Stimulated activated CD4-positive, alpha-beta T cell treated with anti-CD3 and anti-CD28 coated beads, Interleukin-12 subunit alpha, Interleukin-12 subunit beta, amount 100 ng/mL, for 24 hours (primary cell): ENCODE data around the gene MAGI2.

Experiments
- DNase-seq, 2 experiments: peaks; one replicate each; pipeline ENCODE4 v3.0.0-alpha.2; 2020; ENCODE audit warnings: low read depth in 2 of 2

Gene MAGI2

DNA sequence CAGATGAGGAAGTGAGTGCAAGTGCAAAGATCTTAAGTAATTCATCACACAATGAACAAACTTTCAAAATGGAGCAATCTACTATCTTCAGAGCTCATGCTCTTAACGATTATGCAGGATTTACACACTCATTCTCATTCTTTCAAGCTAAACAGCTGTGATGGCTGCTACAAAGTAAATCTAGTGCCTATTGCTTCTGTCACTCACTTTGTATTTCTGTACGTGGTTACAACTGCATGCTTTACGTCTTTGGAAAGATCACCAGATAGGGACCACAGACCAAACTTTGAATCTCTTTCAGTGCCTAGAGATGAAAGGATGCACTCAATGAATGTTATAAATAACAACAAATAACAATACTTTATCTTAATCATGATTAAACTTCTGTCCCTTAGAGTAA, 194.6 kb downstream of the MAGI2 start:
- DNase-seq: no peak

DNA sequence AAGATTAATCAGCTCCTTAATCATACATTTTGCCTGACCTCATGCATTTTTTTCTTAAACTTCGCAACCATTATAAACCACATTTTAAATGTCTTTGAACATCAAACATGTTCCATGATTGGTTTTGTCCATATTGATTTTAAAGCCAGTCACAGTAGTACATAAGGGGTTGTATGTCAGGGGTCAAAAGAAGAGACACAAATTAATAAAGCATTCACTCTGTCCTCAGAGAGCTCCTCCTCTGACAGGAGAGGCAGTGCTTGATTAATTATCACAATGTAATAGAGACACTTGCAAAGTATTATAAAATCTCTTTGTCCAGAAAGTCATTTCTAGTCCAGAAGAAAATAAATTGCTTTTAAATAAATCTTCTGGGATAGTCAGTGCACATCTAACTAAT, 195.5 kb downstream of the MAGI2 start:
- no peak for DNase-seq

DNA sequence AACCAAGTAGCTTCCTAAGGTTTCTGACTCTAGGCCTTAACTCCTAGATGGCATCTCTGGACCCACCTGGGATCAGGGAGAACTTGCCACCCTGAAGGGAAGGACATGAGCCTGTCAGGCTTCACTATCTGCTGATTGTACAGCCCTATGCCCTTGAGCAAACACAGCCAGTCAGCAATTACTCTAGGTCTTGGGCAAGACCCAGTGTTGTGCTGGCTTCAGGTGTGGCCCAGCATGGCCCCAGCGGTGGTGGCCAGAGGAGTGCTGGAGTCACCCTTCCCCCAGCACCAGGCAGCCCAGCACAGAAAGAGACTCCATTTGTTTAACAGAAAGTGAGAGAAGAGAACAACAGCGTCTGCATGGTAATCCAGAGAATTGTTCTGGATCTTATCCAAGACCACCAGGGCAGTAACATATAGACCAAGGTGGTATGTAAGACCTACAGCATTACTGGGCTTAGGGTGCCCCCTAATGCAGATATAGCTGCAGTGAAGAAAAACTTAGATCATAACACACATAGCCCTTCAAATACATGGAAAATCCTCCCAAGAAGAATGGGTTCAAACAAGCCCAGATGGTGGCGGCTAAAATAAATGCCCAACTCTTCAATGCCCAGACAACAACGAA, 207.7 kb downstream of the MAGI2 start:
- DNase-seq: no peak

DNA sequence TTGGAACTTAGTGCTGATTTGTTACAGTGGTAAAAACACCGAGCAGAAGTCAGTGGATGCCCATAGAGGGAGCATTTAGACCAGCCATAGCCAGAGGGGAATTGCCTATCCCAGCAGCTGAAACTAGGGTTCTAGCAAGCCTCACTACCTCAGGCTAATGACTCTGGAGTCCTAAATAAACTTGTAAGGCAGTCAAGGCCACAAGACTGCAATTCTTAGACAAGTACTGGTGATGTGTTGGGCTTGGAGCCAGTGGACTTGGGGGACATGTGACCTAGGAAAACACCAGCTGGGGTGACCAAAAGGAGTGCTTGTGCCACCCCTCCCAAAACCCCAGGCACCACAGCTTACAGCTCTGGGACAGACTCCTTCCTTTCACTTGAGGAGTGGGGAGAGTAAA, 209.0 kb downstream of the MAGI2 start:
- no peak for DNase-seq

DNA sequence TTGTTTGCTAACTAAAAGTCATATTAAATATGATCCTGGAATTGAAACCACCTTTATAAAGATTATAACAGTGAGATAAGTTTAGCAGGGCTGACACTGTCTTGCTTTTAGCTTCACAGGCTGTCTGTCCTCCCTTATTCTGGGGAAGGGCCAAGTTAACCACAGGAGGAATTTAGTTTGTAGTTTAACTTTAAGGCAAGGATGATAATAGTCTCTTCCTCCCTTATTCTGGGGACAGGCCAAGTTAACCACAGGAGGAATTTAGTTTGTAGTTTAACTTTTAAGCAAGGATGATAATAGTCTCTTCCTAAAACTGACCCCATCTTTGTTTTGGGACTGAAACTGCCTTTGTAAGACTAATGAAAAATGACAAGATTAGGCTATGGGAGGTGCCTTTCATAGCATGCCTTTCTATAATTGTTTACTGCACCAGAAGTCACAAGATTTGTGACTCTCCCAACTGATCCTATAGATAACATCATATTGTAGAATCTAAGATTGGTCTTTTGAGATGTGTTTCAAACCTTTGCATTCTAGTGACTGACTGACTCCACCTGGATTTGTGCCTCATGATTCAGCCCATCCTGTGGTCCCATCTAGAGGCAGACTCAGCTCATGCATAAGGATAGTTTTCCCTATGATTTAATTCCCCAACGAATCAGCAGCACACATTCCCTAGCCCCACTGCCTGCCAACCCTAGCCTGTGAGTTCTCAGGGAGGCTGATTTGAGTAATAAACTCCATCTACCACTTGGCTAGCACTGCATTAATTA, 212.0 kb downstream of the MAGI2 start:
- DNase-seq: no peak

DNA sequence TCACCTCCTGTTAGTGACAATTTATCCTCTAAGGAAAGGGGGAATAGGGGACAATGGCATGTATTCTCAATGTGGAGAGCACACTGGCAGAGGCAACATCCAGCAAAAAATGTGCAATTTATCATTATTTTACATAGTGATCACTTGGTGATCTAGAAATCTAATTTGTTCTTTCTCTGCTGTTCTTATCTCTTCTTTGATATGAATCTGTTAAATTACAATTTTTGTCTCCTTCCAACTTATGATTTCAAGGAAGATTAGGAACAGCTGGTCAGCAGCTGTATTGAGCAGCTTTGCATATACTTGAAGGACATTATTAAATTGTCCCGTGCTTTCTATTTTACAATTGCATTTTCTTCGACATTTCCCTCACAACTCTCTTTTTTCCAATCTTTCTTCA, 213.1 kb downstream of the MAGI2 start:
- DNase-seq: no peak

DNA sequence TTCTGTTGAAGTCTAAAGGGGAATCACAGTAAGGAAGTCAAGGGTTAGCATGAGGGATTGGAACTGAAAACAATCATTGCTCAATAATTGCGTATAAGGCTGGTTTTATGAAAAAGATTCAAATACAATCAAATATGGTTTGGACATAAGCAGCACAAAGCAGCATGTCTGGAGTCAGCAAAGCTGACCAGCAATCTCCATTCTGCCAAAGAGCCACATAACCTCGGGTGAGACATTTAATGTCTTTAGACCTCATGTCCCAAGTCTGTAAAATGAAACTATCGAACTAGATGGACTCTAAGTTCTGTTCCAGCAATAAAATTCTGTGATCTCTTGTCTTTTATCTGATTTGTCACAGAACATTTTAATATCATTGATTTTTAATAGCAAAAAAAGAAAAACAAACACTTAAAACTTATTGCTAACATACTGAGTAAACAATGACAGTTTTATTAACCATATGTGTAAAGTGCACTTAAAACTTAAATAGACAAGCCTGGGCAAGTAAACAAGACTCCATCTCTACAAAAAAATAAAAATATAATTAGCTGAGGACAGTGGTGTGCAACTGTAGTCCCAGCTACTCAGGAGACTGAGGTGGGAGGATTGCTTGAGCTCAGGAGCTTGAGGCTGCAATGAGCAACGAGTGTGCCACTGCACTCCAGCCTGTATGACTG, 217.0 kb downstream of the MAGI2 start:
- DNase-seq: no peak

DNA sequence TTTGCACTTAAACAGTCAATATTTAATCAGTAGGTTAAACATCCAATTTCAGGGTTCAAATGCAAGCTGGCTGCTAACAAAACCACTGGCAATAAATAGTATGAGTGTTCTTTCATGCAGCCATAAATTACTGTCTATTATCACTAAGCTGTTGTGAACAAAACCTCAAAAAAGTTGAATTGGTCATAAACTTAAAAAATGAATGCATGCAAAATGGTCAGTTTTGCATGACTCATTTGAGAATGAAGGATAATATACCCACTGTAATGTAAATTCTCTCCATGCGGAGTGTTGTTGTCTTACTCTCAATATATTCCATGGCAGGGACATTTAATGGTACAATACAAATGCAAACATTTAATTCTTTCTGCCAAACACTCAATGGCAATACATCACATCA, 226.4 kb downstream of the MAGI2 start:
- DNase-seq: no peak

DNA sequence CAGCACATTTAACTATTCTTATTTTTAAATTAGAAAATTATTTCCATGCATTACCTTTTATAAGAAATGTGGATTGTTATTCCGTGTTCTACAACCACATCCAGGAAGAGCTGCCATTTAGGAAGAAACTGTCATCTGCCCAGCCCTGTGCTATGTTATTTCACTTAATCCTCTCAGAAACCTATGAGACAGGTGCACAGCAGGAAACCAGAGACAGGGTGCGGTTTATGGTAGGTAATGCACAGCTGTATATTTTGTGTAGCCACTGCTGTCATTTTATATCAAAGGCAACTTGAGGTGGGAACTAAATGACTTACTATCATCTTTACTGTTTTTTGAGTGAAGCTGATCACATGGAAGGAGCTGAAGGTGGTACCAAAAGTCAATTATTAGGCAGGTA, 232.3 kb downstream of the MAGI2 start:
- DNase-seq: no peak

DNA sequence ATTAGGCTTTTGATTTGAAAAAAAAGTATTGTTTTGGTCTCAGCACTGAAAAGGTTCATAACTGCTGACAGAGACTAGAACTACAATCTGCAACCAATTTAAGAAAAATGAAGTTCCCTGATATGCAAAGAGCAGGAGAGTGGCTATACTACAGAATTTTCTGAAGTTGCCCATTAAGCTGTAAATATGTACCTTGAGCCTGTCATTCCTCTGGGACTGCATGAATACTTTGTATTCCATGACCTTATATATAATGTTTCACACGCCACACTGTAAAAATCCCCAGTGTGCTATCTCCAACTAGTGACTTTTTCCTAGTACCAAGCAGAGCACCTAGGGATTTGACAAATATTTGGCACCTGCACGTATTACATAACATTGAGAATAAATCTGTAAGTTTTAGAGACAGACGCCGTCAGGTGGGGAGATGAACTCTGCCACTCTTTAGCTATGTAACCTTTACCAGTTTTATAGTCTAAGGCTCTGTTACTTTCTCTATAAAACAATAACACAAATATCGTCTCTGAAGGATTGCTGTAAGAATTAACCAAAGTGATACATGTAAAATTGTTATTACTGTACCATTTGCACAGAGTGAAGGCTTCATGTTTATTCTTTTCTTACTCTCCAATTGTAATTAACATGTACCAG, 235.4 kb downstream of the MAGI2 start:
- DNase-seq: no peak

DNA sequence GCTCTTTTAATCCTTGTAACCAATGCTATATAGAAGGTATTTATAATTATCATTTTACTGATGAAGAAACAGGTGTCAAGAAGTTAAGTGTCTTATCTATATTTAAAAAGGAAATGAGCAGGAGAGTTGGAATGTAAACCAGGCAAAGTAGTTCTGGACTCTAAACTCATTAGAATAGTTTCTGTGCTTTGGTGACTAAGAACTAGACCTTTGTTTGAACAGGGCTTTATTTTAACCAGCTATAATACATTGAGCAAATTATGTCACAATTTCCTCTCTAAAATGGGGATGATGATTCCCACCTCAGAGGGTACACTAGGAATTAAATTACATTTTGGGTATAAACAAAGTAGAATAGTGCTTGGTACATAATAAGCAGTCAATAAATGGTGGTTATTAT, 236.0 kb downstream of the MAGI2 start:
- DNase-seq: no peak

DNA sequence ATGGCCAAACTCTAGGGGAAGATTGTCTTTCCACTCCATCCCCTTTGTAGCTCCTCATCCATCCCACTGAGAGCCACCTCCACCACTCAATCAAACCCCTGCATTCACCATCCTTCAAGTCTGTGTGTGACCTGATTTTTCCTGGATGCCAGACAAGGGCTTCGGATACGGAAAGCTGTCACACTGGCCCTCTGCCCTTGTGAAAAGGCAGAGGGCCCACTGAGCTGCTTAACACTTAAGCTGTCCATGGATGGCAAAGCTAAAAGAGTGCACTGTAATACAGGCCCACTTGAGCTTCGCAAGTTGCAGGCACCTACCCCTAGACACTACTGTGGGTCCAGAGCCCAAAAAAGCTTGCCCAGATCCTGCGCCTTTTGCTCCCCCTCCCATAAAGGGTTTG, 237.2 kb downstream of the MAGI2 start:
- no peak for DNase-seq

DNA sequence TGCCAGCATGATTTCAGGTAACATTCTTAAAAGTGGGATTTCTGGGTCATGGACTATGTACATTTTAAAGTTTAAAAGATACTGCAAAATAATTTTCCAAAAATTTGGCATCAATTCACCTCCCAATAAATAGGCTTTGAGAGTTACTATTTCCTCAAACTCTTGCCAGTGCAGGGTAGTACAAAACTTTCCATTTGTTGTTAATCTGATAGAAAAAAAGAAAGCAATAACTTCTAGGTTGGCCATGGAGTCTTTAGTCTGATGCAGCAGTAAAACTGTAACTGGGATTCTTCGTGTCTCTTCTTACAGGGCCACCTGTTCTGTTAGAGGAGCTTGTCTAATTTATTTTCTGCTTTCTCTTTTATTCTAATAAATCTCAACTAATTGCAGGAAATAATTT, 241.1 kb downstream of the MAGI2 start:
- no peak for DNase-seq

DNA sequence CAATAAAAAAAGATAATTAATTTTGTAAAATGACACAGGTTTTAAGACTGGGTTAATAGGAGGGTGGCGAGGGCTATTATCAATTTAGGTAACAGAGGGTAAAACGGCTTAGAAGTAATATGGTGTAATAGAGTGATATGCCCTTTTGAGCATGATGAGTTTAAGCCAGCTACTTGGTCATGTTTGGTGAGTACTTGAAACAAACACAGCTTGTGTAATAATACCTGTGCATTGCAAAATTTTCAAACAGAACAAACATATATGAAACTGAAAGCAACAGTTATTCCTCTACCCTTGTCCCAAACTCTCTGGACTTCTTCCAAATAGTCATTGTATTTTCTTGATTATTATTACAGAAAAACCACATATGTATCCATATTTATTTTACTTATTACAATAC, 241.7 kb downstream of the MAGI2 start:
- DNase-seq: no peak

DNA sequence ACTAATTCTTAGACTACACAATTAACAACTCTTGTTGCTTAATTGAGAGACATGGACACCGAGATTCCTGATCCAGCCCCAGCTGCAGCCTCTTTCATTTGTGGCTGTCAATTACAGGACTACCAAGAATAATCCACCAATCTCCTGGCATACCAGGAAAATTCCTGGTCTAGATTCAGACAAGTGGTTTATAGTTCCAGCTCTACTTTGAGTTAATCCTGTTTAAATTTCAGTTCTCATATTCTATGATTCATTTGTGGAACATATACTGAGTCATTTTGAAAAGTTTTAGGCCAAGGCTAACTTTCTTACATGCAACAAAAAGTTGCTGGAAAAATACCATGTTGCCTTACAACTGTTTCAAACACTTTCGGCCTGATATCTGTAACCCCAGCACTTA, 253.5 kb downstream of the MAGI2 start:
- no peak for DNase-seq

DNA sequence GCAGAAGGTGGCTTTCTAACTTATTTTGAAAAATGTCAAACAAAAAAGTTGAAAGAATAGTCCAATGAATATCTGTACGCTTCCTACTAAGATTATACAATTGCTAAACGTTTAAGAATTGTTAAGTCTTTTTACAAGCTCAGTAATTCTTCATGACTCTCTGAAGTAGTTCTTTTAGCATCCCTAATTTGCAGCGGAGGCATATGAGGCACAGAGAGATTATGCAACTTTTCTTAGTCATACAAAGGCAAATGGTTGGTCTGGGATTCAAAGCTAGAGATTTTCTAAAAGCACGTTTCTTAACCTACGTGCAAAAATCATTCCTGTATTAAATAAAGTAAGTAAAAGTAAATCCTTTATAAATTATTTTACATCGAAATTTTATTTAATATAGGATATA, 254.2 kb downstream of the MAGI2 start:
- DNase-seq: no peak

DNA sequence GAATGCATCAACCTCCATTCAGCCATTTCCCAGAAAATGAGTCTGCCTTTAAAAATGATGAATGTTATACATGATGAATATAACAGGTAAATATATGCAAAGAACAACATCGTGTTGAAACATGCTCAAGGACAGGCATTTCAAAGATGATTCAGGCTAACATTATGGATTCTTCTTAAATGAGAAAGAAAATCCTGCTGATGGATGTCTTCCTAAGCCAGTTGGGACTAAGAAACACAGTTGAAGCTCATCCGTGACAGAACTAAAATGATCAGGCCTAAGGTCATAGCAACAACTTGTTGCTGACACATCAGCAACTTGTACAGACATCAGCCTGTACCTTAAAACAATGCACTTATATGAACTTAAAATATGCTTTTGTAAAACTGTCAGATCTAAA, 267.9 kb downstream of the MAGI2 start:
- no peak for DNase-seq

DNA sequence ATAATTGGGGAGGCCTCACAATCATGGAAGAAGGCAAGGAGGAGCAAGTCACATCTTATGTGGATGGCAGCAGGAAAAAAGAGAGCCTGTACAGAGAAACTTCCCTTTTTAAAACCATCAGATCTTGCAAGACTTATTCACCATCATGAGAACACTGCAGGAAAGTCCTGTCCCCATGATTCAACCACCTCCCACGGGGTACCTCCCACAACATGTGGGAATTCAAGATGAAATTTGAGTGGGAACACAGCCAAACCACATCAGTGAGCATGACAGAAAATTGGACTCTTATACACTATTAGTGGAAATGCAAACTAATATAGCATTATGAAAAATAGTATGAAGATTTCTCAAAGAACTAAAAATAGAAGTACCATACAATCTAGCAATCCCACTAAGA, 271.2 kb downstream of the MAGI2 start:
- no peak for DNase-seq

DNA sequence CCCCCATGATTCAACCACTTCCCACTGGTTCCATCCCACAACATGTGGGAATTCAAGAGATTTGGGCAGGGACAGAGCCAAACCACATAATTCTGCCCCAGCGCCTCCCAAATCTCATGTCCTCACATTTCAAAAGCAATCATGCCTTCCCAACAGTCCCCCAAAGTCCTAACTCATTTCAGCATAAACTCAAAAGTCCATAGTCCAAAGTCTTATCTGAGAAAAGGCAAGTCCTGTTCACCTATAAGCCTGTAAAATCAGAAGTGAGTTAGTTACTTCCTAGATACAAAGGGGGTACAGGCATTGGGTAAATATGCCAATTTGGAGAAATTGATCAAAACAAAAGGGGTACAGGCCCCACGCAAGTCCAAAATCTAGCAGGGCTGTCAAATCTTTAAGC, 272.9 kb downstream of the MAGI2 start:
- DNase-seq: no peak

DNA sequence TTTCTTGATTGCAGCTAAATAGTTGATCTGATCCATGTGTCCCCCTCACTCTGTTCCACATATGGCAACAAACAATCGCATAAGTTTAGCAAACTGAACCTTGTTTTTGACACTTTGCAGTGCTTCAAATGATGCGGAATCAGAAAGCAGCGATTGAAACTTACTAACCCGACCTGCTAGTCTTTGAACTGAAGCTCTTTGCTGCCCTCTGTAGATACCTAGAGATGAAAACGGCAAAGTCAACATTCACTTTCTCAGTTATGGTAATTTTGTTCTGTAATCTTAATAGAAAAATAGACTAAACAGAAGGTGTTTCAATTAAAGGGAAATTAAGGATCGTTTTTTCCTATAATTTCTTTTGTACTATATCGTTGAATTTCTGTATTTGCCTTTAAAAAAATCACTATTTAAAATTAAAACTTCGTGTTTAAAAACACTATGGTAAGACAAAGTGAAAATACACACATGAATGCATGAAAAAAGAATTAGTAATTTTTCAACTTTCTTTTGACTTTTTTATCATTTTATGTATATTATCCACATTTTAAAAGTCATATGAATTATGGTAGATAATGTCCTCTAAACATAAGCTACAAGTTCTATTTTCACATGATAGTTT, 276.5 kb downstream of the MAGI2 start:
- DNase-seq: no peak

DNA sequence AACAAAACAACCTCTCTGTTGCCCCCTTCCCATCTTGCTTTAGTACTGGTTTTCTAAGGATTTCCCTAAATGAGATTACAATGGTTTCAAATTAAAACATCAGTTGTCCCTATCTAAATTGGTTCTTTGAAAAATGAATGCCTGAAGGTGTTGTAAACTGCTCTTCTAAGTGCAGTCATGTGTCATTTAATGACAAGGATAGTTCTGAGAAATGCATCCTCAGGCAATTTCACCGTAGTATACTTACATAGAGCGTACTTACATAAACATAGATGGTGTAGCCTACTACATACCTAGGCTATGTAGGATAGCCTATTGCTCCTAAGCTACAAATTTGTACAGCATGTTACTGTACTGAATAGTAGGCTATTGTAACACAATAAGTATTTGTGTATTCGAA, 278.1 kb downstream of the MAGI2 start:
- DNase-seq: no peak

DNA sequence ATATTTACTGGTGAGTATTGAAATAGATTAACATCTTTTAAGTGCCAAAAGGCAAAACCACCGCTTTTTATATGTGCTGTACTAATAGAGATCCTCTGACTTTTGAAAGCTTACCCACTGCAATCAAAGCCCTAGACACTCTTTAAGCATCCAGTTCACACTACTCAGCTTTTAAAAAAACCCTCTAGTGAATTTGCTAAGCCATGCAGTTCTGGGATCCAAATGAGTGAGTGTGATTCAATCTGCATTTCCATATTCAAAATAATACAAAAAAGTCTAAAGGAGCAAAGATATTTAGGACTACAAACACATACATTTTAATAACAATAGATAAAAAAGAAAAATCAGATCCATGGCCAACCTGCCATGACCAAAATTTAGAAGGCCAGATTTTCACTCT, 288.2 kb downstream of the MAGI2 start:
- DNase-seq: no peak
